Measurements from ENCODE around the gene PRKG1. TPM values are rescaled to one million over a fixed set of nuclear protein-coding genes. Genes with fewer than 3 reads are reported as not detected.
"Not testable (repeated sequence)": the region's sequence is repeated elsewhere in the genome, so short reads cannot be mapped to it uniquely, and the experiment has no call there.

The PRKG1 gene
- total RNA-seq, 4 donors from 2014 or later: 24.0 to 89.1 (median 45.7) TPM

DNA sequence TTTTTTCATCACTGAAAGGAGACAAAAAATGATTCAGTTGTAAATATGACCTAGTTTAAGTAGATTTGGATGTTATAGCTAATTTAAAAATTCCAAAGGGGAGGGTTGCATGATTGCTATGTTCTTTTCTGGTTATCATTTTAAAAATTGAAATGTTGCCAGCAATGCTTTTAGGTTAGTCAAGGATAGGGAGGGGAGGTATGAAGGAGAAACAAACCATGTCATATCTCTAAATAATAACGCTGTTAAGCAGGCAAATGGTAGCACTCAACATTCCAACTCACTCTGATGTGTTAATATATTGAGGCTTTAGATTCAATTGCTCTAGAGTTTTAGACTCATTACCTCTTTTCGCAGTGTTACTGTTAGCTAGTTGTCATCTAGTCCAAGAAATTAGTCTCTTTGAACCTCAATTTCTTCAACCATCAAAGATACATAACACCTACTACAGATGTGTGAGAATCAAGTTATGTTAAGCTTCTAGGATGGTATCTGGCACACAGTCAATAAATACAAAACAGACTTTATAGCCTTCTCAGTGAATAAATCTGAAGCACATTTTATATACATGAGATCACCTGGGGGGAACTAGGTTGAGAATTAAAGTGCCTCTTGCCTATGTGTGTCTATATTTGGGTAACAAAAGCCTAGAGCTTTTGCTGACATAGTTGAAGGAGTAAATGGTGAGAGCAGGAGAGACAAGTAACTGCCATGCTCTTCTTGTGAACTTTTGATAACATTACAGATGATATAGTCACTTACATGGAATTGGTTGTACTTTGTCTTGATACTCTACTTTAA lies 500.2 kb downstream of the PRKG1 start:
- Histone ChIP-seq H3K27me3 (no peaks in the 10 kb centered on the region), H3K36me3 (no peaks in the 10 kb centered on the region), H3K27ac (no peak overlapping the region), H3K9me3 (no peaks in the 10 kb centered on the region), H3K4me3 (no peak overlapping the region), H3K4me1 (no peaks in the 10 kb centered on the region)
- TF ChIP-seq POLR2A (IDR thresholded peaks at IDR 0.05): no peak
- TF ChIP-seq, protein P1, sequence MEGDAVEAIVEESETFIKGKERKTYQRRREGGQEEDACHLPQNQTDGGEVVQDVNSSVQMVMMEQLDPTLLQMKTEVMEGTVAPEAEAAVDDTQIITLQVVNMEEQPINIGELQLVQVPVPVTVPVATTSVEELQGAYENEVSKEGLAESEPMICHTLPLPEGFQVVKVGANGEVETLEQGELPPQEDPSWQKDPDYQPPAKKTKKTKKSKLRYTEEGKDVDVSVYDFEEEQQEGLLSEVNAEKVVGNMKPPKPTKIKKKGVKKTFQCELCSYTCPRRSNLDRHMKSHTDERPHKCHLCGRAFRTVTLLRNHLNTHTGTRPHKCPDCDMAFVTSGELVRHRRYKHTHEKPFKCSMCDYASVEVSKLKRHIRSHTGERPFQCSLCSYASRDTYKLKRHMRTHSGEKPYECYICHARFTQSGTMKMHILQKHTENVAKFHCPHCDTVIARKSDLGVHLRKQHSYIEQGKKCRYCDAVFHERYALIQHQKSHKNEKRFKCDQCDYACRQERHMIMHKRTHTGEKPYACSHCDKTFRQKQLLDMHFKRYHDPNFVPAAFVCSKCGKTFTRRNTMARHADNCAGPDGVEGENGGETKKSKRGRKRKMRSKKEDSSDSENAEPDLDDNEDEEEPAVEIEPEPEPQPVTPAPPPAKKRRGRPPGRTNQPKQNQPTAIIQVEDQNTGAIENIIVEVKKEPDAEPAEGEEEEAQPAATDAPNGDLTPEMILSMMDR (IDR thresholded peaks at IDR 0.05): no peak
- DNase-seq: no peak

DNA sequence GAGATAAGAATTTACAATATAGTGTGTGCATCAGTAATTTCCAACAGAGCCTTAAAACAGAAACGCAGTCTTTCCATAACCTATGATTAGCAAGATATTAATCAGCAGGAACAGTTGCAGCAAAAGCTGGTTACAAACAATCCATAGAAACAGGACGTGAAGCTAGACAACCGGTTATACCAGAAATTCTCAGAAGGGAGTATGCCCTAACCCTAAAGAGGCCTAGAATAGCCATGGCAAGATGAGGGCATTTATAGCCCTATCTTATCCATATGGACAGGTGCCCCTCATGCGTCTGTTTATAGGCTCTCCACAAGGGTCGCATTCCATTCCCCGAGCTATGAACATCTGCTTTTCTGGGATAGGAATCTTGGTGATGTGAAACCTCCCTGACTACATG lies 506.9 kb downstream of the PRKG1 start:
- H3K27me3 ChIP-seq, H3K27ac ChIP-seq, H3K36me3 ChIP-seq, H3K4me3 ChIP-seq, DNase-seq, H3K4me1 ChIP-seq, H3K9me3 ChIP-seq: not testable (repeated sequence)

DNA sequence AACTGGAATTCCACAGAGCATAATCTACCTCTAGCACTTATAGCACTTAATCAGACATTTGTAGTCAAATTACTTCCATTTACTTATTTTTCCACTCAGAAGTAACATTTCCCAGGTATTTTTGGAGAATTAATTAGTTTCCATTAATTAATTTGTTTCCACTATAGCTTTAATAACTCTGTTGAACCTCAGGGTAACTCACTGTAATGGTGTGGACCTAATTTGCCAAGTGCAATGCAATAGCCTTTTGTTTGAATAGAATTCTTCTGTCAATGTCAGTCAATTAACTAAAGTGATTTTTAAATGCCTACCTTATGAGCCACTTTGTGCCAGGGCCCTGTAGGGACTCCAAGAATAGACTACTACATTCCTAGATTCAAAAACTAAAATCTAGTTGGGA lies 509.7 kb downstream of the PRKG1 start:
- no peaks in the 10 kb centered on the region for H3K36me3 ChIP-seq
- H3K27me3 ChIP-seq: no peaks in the 10 kb centered on the region
- H3K4me3 ChIP-seq: no peak overlapping the region
- no peak for DNase-seq
- no peak overlapping the region for H3K27ac ChIP-seq
- TF ChIP-seq, protein P1 (IDR thresholded peaks at IDR 0.05): no peak
- no peak for TF ChIP-seq POLR2A (IDR thresholded peaks at IDR 0.05)
- no peaks in the 10 kb centered on the region for H3K4me1 ChIP-seq
- no peaks in the 10 kb centered on the region for H3K9me3 ChIP-seq

DNA sequence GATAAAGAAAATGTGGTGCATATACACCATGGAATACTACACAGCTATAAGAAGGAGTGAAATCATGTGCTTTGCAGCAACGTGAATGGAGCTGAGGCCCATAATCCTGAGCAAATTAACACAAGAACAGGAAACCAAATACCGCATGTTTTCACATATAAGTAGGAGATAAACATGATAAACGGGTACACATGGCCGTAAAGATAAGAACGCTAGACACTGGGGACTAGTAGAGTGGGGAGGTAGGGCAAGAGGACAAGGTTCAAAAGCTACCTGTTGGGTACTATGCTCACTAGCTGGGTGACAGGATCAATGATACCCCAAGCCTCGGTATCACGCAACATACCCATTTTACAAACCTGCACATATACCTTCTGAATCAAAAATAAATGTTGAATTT lies 511.5 kb downstream of the PRKG1 start:
- no peak for DNase-seq
- no peak overlapping the region for H3K27ac ChIP-seq
- H3K9me3 ChIP-seq: no peaks in the 10 kb centered on the region
- no peaks in the 10 kb centered on the region for H3K36me3 ChIP-seq
- no peak overlapping the region for H3K4me3 ChIP-seq
- TF ChIP-seq POLR2A (IDR thresholded peaks at IDR 0.05): no peak
- TF ChIP-seq, protein P1 (IDR thresholded peaks at IDR 0.05): no peak
- no peaks in the 10 kb centered on the region for H3K4me1 ChIP-seq
- H3K27me3 ChIP-seq: no peaks in the 10 kb centered on the region

DNA sequence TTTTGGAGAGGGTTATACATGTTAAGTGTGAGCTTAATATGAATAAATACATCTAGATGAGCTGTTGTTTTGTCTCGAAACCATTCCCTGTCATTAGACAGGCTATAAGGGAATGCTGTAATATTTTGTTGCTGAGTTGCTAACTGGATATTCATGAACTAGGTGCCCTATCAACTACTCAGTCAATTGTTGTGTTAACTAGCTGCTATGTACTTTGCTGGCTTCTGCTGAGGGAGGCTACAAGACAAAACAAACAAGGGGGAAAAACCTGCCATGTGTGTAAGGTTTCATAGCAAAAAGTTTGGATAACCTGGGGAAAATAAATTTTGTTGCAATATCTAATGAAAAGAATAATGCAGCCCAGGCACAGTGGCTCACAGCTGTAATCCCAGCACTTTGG lies 514.7 kb downstream of the PRKG1 start:
- DNase-seq: no peak
- no peaks in the 10 kb centered on the region for H3K4me1 ChIP-seq
- H3K9me3 ChIP-seq: no peaks in the 10 kb centered on the region
- no peak overlapping the region for H3K27ac ChIP-seq
- H3K36me3 ChIP-seq: no peaks in the 10 kb centered on the region
- no peak overlapping the region for H3K4me3 ChIP-seq
- TF ChIP-seq, protein P1 (IDR thresholded peaks at IDR 0.05): no peak
- TF ChIP-seq POLR2A (IDR thresholded peaks at IDR 0.05): no peak
- H3K27me3 ChIP-seq: no peaks in the 10 kb centered on the region

DNA sequence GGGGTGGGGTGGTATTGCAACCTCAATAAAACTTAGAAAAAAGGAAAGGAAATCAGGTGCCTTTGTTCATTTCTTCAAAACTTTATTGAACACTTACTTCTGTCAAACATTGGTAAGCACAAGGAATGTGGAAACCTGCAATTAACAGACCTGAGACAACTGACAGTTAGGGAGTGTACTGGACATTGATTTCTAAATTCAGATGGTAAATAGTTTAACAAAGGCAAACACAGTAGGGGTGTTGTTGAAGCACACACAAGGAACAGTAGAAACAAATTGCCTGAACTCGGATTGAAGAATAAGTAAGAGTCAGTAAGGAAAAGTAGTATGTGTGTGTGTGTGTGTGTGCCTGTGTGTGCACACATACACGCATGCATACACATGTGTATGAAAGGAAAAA lies 516.5 kb downstream of the PRKG1 start:
- H3K4me1 ChIP-seq: no peaks in the 10 kb centered on the region
- DNase-seq: no peak
- TF ChIP-seq POLR2A (IDR thresholded peaks at IDR 0.05): no peak
- TF ChIP-seq, protein P1 (IDR thresholded peaks at IDR 0.05): no peak
- H3K27me3 ChIP-seq: no peaks in the 10 kb centered on the region
- no peaks in the 10 kb centered on the region for H3K9me3 ChIP-seq
- H3K4me3 ChIP-seq: no peak overlapping the region
- no peaks in the 10 kb centered on the region for H3K36me3 ChIP-seq
- H3K27ac ChIP-seq: no peak overlapping the region

Measured in Peyer's patch (tissue), 4 donors.